Uterus (tissue), 2 donors: ENCODE measurements around the gene EMID1.

Source experiments
- POLR2A ChIP-seq, 2 donors: fragments of 450-650 bp; IDR thresholded peaks; one replicate each; pipeline ENCODE4 v1.6.1; 2016; ENCODE audit warnings: antibody characterized with exemption in 2 of 2, mild to moderate bottlenecking in 1 of 2, moderate library complexity in 1 of 2
- TF ChIP-seq, protein P1 (sequence below), 4 experiments: fragments of 200-600 bp in 2 of 4; fragments of 450-650 bp in 2 of 4; sonication (generic) in 2 of 4; IDR thresholded peaks; one replicate each; pipeline ENCODE4 v1.5.1; 2016 to 2019; ENCODE audit warnings: antibody characterized with exemption in 4 of 4, mild to moderate bottlenecking in 2 of 4, moderate library complexity in 1 of 4

DNA sequence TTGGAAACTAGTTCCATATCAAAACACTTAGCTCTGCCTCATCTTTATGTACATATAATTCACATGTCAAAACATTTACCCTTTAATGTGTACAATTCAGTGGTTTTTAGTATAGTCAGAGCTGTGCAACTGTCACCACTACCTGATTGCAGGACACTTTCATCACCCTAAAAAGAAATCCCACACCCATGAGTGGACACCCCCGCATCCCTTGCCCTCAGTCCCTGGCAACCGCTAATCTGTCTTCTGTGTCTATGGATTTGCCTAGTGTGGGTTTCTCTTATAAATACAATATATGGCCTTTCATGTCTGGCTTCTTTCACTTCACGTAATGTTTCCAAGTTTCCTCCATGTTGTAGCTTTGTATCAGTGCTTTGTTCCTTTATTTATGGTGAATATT is 8.6 kb upstream of the EMID1 start:
- TF ChIP-seq POLR2A (IDR thresholded peaks at IDR 0.05) = no peak
- TF ChIP-seq, protein P1, sequence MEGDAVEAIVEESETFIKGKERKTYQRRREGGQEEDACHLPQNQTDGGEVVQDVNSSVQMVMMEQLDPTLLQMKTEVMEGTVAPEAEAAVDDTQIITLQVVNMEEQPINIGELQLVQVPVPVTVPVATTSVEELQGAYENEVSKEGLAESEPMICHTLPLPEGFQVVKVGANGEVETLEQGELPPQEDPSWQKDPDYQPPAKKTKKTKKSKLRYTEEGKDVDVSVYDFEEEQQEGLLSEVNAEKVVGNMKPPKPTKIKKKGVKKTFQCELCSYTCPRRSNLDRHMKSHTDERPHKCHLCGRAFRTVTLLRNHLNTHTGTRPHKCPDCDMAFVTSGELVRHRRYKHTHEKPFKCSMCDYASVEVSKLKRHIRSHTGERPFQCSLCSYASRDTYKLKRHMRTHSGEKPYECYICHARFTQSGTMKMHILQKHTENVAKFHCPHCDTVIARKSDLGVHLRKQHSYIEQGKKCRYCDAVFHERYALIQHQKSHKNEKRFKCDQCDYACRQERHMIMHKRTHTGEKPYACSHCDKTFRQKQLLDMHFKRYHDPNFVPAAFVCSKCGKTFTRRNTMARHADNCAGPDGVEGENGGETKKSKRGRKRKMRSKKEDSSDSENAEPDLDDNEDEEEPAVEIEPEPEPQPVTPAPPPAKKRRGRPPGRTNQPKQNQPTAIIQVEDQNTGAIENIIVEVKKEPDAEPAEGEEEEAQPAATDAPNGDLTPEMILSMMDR (IDR thresholded peaks at IDR 0.05) = no peak
